GM18505 (cell line): ENCODE data around the gene CLDN16.

Experiments
- ATAC-seq: cut with Tn5 transposase; IDR thresholded peaks from one replicate; pipeline ENCODE4 v1.9.1; 2021; ENCODE audit not compliant: unreplicated experiment
- POLR2A ChIP-seq: IDR thresholded peaks from 4 replicates; pipeline ENCODE4 v1.6.1; 2011; ENCODE audit warnings: borderline replicate concordance; ENCODE audit not compliant: insufficient read depth, insufficient read length; ENCODE audit errors: extremely low read depth

Gene CLDN16, protein sequence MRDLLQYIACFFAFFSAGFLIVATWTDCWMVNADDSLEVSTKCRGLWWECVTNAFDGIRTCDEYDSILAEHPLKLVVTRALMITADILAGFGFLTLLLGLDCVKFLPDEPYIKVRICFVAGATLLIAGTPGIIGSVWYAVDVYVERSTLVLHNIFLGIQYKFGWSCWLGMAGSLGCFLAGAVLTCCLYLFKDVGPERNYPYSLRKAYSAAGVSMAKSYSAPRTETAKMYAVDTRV

DNA sequence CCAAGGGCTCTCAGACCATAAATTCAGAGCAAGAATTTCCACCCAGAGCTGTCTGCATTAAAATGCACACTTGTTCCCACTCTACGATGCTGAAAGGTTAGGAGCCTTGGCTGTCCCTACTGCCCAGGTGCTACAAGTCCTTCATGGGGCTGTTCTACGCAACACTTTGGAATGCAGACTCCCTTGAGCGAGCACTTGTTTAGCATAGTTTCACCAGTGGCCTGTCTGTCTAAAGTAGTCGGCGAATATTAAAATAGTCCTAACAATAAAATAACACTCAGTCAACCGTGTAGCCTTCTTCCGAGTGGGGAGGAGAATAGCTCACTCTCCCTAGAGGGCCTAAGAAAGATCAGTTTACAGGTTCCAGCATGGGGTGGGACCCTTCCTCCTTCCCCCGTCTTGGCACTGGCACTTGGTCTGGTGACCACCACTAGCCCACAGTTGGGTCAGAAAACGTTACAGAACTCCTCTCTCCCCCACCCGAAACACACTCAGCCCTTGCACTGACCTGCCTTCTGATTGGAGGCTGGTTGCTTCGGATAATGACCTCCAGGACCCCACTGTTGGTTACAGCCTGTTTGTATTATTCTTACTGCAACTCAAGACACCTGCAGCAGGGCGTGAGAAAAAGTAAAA is at the start of gene CLDN16:
TSS of gene CLDN16 (plus strand) at position 586 of the 636 bp plus-strand sequence. CDS start 167 bp downstream, outside the sequence.
- TF ChIP-seq POLR2A = no peak
- no peak for ATAC-seq

DNA sequence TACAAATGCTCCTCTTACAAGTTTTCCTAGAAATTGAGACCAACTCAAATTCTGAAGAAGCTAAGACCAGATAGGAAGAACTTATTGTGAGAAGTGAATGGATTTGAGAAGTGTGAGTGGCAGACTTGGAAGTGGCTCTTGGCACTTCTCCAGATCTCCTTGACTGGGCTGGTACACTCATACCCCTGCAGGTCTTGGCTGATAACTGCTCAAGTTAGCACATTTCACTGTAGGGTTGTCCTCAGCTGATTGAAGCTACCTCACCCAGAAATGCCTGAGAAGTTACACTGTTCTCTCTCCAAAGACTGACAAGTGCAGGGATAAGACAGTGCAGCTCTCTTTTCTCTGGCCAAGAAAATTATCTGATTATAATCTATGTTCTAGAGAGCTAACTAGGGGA is 49.2 kb upstream of the CLDN16 start:
- no peak for ATAC-seq
- TF ChIP-seq POLR2A = no peak

DNA sequence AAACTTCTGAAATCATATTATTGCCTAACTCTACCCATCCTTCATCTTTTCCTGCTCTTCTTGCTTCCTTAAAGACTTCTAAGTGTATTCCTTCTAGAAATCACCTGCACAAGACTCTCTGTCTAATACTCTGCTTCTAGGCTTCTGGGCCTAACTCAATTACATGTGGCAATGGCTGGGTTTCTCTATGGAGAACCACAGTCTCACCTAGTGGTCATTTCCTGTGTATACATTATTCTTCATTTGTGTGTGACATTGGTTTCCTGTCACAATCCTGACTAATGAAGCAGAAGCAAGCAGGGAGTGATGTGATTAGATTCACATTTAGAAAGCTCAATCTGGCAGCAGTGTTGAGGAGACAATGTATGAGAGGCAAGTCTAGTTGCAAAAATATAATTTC is 48.8 kb upstream of the CLDN16 start:
- TF ChIP-seq POLR2A = no peak
- ATAC-seq = peak; percentile 83

DNA sequence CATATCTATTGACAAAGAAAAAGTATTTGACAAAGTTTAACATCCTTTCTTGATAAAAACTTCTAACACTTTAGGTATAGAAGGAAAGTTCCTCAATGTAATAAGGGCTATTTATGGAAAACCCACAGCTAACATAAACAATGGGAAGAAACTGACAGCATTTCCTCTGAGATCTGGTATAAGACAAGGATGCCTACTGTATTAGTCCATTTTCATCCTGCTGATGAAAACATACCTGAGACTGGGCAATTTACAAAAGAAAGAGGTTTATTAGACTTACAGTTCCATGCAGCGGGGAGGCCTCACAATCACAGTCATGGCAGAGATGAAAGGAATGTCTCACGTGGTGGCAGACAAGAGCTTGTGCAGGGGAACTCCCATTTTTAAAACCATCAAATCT is 47.9 kb upstream of the CLDN16 start:
- no peak for ATAC-seq
- TF ChIP-seq POLR2A = no peak

DNA sequence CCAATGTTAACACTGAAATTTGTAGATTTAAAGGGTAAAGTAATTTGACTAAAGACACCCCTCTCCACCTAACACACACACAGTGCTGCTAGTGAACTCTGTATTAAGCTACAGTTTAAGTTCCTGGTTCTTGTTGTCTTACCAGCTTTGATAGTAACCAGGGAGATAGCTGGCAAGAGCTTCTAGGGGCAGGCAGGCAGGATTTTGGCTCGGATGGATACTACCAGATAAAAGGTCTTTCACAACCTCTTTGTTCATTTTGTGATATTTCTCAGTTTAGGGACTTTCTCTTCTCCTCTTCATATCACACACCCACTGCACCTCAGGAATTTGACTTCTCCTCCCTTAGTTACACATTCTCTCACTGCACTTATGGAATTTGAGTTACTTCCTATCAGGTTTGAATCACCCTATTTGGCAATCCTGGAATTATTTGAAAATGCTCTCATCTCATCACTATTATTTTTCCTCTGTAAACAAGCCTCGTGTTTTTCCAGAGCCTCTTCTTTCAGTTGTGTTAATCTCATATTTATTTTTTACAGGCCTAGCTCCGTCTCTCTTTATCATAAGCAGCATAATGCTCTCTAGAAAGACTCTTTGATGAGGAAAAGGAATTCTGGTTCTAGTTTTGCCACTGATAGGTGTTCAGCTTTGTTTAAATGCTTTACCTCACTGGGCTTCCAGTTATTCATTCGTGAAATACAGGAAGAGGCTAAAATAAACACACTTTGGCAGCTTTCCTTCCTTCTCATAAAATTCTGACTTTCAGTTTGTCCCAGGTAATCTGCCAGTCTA is 42.7 kb upstream of the CLDN16 start:
- ATAC-seq = no peak
- TF ChIP-seq POLR2A = no peak

DNA sequence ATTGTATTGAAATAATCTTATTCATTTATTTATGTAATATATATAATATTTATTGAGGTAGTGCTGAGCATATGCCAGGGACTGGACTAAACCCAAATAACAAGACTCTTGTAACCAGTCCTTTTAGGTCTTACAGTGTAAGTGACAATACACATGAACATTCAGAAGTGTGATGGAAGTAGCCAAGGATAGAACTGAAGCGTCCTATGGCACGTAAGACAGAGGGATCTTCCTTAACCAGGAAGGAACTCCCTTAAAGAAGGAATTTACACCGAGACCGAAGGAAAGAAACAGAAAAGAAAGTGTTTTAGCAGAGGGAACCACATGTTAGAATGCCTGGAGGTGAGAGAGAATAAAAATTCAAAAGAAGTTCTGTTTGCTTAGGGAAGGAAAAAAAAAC is 42.1 kb upstream of the CLDN16 start:
- ATAC-seq = no peak
- no peak for TF ChIP-seq POLR2A

DNA sequence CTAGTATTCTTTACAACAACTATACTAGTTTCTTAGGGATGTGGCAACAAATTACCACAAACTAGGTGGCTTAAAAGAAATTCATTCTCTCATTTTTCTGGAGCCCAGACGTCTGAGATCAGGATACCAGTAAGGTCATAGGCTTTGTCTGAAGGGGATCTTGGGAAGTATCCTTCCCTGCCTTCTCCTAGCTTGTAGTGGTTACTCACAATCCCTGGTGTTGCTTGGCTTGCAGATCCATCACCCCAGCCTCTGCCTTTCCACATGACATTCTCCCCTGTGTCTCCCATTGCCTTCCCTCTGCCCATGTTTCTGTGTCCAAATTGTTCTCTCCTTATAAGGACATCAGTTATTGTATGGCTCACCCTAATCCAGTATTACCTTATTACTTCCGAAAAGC is 41.4 kb upstream of the CLDN16 start:
- no peak for ATAC-seq
- TF ChIP-seq POLR2A = no peak

DNA sequence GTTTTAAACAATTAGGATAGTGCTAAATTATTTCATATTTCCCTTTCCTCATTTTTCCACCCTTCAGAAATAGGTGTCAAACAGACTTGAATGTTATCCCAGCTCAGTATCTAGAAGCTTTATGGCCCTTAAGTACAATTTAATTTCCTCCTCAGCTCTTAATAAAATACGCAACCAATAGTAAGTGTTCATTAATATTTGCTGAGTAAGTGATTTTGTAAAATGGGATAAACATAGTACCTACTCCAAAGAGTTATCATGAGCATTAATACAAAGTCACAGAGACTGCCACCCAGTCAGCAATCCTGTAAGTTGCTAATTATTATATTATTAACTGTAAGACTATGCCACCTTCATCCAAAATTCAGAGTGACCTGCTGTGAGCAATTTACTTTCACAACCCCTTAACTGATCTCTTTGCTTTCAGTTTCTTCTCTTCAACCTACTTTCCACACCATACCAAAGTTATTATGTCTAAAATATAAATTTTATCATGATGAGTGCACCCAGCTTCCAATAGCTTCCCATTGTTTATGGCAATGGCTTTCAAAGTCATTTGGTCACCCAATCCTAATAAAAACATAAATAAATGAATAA is 35.0 kb upstream of the CLDN16 start:
- TF ChIP-seq POLR2A = no peak
- no peak for ATAC-seq

DNA sequence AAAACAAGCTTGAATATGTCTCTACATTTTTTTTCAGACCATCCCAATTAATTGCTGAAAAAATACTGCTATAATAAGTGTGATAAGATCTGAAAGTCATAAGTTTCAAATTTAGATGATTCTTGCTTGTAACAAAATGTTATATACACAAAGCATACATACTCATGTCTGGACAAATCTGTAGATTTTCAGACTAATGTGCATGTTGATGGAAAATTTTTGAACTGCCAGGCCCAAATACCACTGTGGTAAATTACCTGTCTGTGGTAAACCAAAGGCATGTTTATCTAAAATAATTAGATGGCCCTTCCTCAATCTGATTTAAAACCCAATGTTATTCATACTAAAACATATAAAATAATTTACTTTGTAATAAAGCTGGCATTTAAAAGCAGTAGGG is 31.7 kb upstream of the CLDN16 start:
- ATAC-seq = no peak
- TF ChIP-seq POLR2A = no peak

DNA sequence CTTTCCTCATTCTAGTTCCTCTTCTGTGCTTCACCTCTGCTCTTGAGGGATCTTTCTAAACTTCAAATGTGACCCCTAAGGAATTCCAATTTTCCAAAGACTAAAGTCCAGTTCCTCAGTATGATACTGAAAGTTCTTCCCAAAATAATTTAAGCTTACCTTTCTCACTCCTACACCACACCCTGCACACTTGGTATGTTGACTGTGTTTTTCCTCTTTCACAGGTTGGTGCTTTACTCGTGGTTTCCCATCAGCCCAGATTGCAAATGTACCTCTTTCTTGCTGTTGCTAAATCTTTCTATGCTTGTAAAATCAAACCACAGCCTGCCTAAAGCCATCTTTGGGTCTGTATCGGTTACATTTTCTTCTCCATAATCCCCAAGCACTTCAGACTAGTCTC is 30.5 kb upstream of the CLDN16 start:
- no peak for ATAC-seq
- TF ChIP-seq POLR2A = no peak

DNA sequence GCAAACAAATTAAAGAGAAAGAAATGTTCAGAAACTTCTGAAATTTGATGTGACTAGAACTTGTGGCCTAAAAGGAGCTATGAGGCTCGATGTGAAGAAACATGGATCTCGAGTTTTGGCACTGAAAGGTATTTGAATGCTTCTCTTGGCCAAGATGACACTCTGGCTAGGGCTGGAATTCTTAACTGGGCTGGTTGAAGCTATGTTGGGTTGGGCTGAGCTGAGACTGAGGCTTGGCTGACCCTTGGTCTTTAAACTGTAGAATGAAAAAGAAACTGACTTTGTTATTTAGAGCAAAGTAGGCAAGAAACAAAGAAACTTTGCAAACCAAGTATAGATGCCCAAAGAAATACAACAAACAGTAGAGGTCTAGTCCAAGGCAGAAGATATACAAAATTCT is 28.1 kb upstream of the CLDN16 start:
- ATAC-seq = no peak
- TF ChIP-seq POLR2A = no peak

DNA sequence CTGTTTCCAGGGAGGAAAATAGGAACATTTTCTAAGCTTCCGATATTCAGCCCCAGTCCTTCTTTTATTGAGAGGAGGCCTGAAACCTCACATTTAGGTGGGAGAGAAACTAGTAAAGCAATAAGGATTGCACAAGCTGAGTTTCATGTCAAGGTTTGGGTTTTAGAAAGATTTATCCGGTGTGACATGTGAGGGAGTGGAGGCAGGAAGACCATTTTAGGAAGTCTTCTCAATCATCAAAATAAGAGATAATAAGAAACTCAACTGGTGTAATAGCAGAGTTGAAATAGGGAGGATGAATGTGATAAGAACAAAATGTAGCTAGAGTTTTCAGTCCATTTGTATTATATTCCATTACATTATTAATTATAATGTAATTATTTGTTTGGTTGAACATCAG is 27.7 kb upstream of the CLDN16 start:
- no peak for ATAC-seq
- TF ChIP-seq POLR2A = no peak

DNA sequence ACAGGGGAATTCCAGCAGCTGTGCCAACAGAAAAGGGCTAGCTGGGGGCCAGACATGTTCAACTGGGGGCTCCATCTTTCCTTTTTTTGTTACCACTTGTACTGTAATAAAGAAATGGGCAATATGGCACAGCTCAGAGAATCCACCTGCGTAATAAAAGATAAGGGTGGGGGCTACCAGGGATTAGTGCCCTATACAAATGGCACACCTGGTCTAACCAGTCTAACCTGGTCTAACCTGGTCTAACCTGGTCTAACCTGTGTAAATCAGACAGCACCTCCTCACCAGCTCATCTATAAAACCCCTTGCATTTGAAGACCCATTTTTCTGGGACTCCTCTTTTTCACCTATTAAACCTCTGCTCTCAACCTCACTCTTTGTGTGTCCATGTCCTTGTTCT is 26.2 kb upstream of the CLDN16 start:
- ATAC-seq = no peak
- no peak for TF ChIP-seq POLR2A
